HEK293 (cell line): ENCODE data around the gene INKA2.

ENCODE experiments used
- CTCF ChIA-PET: fragments of 350-600 bp; formaldehyde crosslinking; extraction: SDS; loops from one replicate; lab custom pipeline; 2021; ENCODE audit warnings: antibody characterized with exemption; lab: Yijun Ruan, JAX
- POLR2A ChIA-PET: fragments of 300-600 bp; formaldehyde crosslinking; extraction: SDS; loops from one replicate; lab custom pipeline; 2020; ENCODE audit warnings: antibody characterized with exemption, inconsistent platforms; lab: Yijun Ruan, JAX
- H3K27ac ChIP-seq: fragments of 200-500 bp; sonication (Bioruptor generic); 2 replicates; pipeline ENCODE4 v1.5.1; 2014; ENCODE audit warnings: low read depth, low read length, control low read depth, inconsistent platforms; ENCODE audit errors: extremely low read depth
- H3K36me3 ChIP-seq, 2 experiments: fragments of 200-500 bp in 1 of 2; sonication (Bioruptor generic) in 1 of 2; 1 replicate in 1 of 2; 2 replicates in 1 of 2; pipeline ENCODE4 v1.5.1; 2014 to 2017; ENCODE audit warnings: inconsistent platforms in 2 of 2, low read length in 2 of 2; ENCODE audit not compliant: control insufficient read depth in 2 of 2, insufficient read depth in 1 of 2
- H3K4me1 ChIP-seq: fragments of 200-500 bp; sonication (Bioruptor generic); 2 replicates; pipeline ENCODE4 v1.5.1; 2014; ENCODE audit warnings: mild to moderate bottlenecking, low read length, inconsistent platforms; ENCODE audit not compliant: control insufficient read depth, insufficient read depth
- H3K4me3 ChIP-seq: 2 replicates; pipeline ENCODE4 v1.5.1; 2011; ENCODE audit warnings: low read depth, mild to moderate bottlenecking, control low read depth, low read length, moderate library complexity
- H3K9me3 ChIP-seq: fragments of 200-500 bp; sonication (Bioruptor generic); 2 replicates; pipeline ENCODE4 v1.5.1; 2014; ENCODE audit warnings: low read depth, low read length, inconsistent platforms; ENCODE audit not compliant: control insufficient read depth, insufficient read depth
- GLI4 ChIP-seq: fragments of 450-650 bp; formaldehyde crosslinking; IDR thresholded peaks from 2 replicates; pipeline ENCODE4 v1.5.1; 2016; ENCODE audit warnings: missing biosample characterization, missing genetic modification characterization
- GLIS1 ChIP-seq: fragments of 450-650 bp; formaldehyde crosslinking; IDR thresholded peaks from 2 replicates; pipeline ENCODE4 v1.5.1; 2016; ENCODE audit warnings: missing biosample characterization, missing genetic modification characterization
- KLF17 ChIP-seq: fragments of 450-650 bp; formaldehyde crosslinking; IDR thresholded peaks from 2 replicates; pipeline ENCODE4 v1.5.1; 2016; ENCODE audit warnings: missing biosample characterization, missing genetic modification characterization
- KLF9 ChIP-seq: fragments of 450-650 bp; formaldehyde crosslinking; IDR thresholded peaks from 2 replicates; pipeline ENCODE4 v1.5.1; 2016; ENCODE audit warnings: missing biosample characterization, missing genetic modification characterization, low read depth
- MEIS1 ChIP-seq: sonication (generic); formaldehyde crosslinking; IDR thresholded peaks from 2 replicates; pipeline ENCODE4 v1.8.1; 2022; ENCODE audit warnings: missing genetic modification reagents, mild to moderate bottlenecking, borderline replicate concordance
- PRDM4 ChIP-seq: fragments of 450-650 bp; formaldehyde crosslinking; IDR thresholded peaks from 2 replicates; pipeline ENCODE4 v1.5.1; 2017; ENCODE audit warnings: missing biosample characterization, missing genetic modification characterization
- ZBTB17 ChIP-seq: fragments of 450-650 bp; formaldehyde crosslinking; IDR thresholded peaks from 2 replicates; pipeline ENCODE4 v1.5.1; 2016; ENCODE audit warnings: missing biosample characterization, missing genetic modification characterization
- ZBTB20 ChIP-seq: fragments of 450-650 bp; formaldehyde crosslinking; IDR thresholded peaks from 2 replicates; pipeline ENCODE4 v1.5.1; 2016; ENCODE audit warnings: missing biosample characterization, missing genetic modification characterization
- ZBTB26 ChIP-seq: fragments of 450-650 bp; formaldehyde crosslinking; optimal IDR thresholded peaks from 2 replicates; pipeline ENCODE3; 2016; ENCODE audit warnings: missing biosample characterization, mild to moderate bottlenecking, missing genetic modification characterization
- ZNF24 ChIP-seq: fragments of 450-650 bp; formaldehyde crosslinking; IDR thresholded peaks from 2 replicates; pipeline ENCODE4 v1.5.1; 2016; ENCODE audit warnings: missing biosample characterization, missing genetic modification characterization
- ZNF362 ChIP-seq: fragments of 450-650 bp; formaldehyde crosslinking; IDR thresholded peaks from 2 replicates; pipeline ENCODE4 v1.5.1; 2016; ENCODE audit warnings: missing biosample characterization, missing genetic modification characterization
- ZNF398 ChIP-seq: fragments of 450-650 bp; formaldehyde crosslinking; IDR thresholded peaks from 2 replicates; pipeline ENCODE4 v1.5.1; 2017; ENCODE audit warnings: missing biosample characterization, missing genetic modification characterization
- ZNF501 ChIP-seq: fragments of 450-650 bp; formaldehyde crosslinking; IDR thresholded peaks from 2 replicates; pipeline ENCODE4 v1.5.1; 2016; ENCODE audit warnings: missing biosample characterization, missing genetic modification characterization
- ZNF704 ChIP-seq: fragments of 450-650 bp; formaldehyde crosslinking; IDR thresholded peaks from 2 replicates; pipeline ENCODE4 v1.5.1; 2016; ENCODE audit warnings: missing biosample characterization, missing genetic modification characterization
- ZNF777 ChIP-seq: fragments of 450-650 bp; formaldehyde crosslinking; IDR thresholded peaks from 2 replicates; pipeline ENCODE4 v1.5.1; 2017; ENCODE audit warnings: missing biosample characterization, missing genetic modification characterization, borderline replicate concordance
- ZNF791 ChIP-seq: fragments of 450-650 bp; formaldehyde crosslinking; IDR thresholded peaks from 2 replicates; pipeline ENCODE4 v1.5.1; 2016; ENCODE audit warnings: missing biosample characterization, missing genetic modification characterization
- ZNF843 ChIP-seq: fragments of 450-650 bp; formaldehyde crosslinking; IDR thresholded peaks from 2 replicates; pipeline ENCODE4 v1.5.1; 2016; ENCODE audit warnings: missing biosample characterization, missing genetic modification characterization
- ZSCAN16 ChIP-seq: fragments of 450-650 bp; formaldehyde crosslinking; IDR thresholded peaks from 2 replicates; pipeline ENCODE4 v1.5.1; 2016; ENCODE audit warnings: missing biosample characterization, missing genetic modification characterization

The INKA2 gene

GRCh38 chr1:111758373-111758772 lies 19.2 kb upstream of the INKA2 start:
- H3K4me3 ChIP-seq, result no peak overlapping the region
- no peak overlapping the region for H3K27ac ChIP-seq
- TF ChIP-seq GLIS1 (tag by site-specific recombination) (no peak), ZBTB17 (tag by site-specific recombination) (peak; percentile 47; the same call in 1 of the 2 replicates), ZNF362 (peak; percentile 50; the same call in 1 of the 2 replicates), ZNF791 (no peak), GLI4 (tag by site-specific recombination) (no peak)
- CTCF ChIA-PET, result interaction anchor here (0.7 kb wide), 1 partner anchor 94 kb away, joined by 5 read pairs; no protein-coding TSS in a partner anchor
- no peaks in the 10 kb centered on the region for H3K9me3 ChIP-seq
- POLR2A ChIA-PET, result no interaction called here
- peaks cover 32 to 60% of the 10 kb centered on the region in 2 experiments for H3K36me3 ChIP-seq
- H3K4me1 ChIP-seq, result peaks cover 4% of the 10 kb centered on the region; the same call in 1 of the 2 replicates

- Histone ChIP-seq H3K4me1 (peaks cover 4% of the 10 kb centered on the region; the same call in 1 of the 2 replicates), H3K27ac (peak overlapping the region; percentile 72), H3K36me3 (peaks cover 13 to 39% of the 10 kb centered on the region in 2 experiments), H3K4me3 (peak overlapping the region; percentile 91), H3K9me3 (no peaks in the 10 kb centered on the region)
- POLR2A ChIA-PET, result interaction anchor here (0.6 to 2.4 kb wide), 4 partner anchors 9 to 19 kb away, joined by 3 to 13 read pairs (median 4); partner anchors contain the start of gene INKA2
- CTCF ChIA-PET, result interaction anchor here (0.7 to 3.8 kb wide), 6 partner anchors 12 to 248 kb away, joined by 3 to 38 read pairs (median 14); no protein-coding TSS in a partner anchor
- TF ChIP-seq ZNF777 (tag by site-specific recombination) (0 out of 2 replicates have a peak, but pooled peaks have one; percentile 3), ZNF398 (tag by site-specific recombination) (no peak), ZNF704 (tag by site-specific recombination) (no peak), ZBTB26 (tag by site-specific recombination) (no peak), ZSCAN16 (tag by site-specific recombination) (no peak)
Measured at GRCh38 chr1:111756124-111756513, 16.9 kb upstream of the INKA2 start.

- no peaks in the 10 kb centered on the region for H3K9me3 ChIP-seq
- ChIA-PET CTCF (interaction anchor here (0.6 to 3.8 kb wide), 15 partner anchors 9 to 341 kb away, joined by 3 to 38 read pairs (median 4); no protein-coding TSS in a partner anchor), POLR2A (interaction anchor here (0.6 to 2.4 kb wide), 6 partner anchors 8 to 247 kb away, joined by 3 to 13 read pairs (median 4); partner anchors contain the start of gene INKA2)
- peak within 1 kb of the TSS; percentile 72 for H3K27ac ChIP-seq
- peak within 1 kb of the TSS; percentile 91 for H3K4me3 ChIP-seq
- H3K4me1 ChIP-seq, result peaks cover 4% of the 10 kb centered on the region; the same call in 1 of the 2 replicates
- H3K36me3 ChIP-seq, result peaks cover 7 to 33% of the 10 kb centered on the region in 2 experiments
- TF ChIP-seq KLF17 (tag by site-specific recombination), result peak; percentile 98
- TF ChIP-seq ZNF362, result peak; percentile 98
- peak; percentile 44 for TF ChIP-seq ZNF843 (tag by site-specific recombination)
- TF ChIP-seq ZBTB20 (tag by site-specific recombination), result peak; percentile 75
- peak; percentile 88 for TF ChIP-seq ZNF24
- peak; percentile 73 for TF ChIP-seq ZBTB17 (tag by site-specific recombination)
- TF ChIP-seq PRDM4 (tag by site-specific recombination), result peak; percentile 52
- peak; percentile 94 for TF ChIP-seq ZNF501 (tag by site-specific recombination)
- peak; percentile 96 for TF ChIP-seq KLF9 (tag by site-specific recombination)
- no peak for TF ChIP-seq MEIS1
Measured at GRCh38 chr1:111755331-111756123, 16.3 kb upstream of the INKA2 start, which contains the start of gene DDX20. DDX20 (plus strand) TSS chr1:111755901; CDS start chr1:111755925, 24 bp downstream.
